Activated CD4-positive, alpha-beta T cell treated with anti-CD3 and anti-CD28 coated beads, Interleukin-2, amount 10 ng/mL, durations not matched to agents 7 days and 5 days (primary cell): ENCODE data around the gene GPN1. TPM values are rescaled to one million over a fixed set of nuclear protein-coding genes. Genes with fewer than 3 reads are reported as not detected.
"Not testable (repeated sequence)": the region's sequence is repeated elsewhere in the genome, so short reads cannot be mapped to it uniquely, and the experiment has no call there.

Source experiments
- CTCF ChIA-PET: fragments of 350-600 bp; sonication (Branson Sonifier 250); formaldehyde crosslinking; loops from one replicate; lab custom pipeline; 2021; ENCODE audit warnings: antibody characterized with exemption; lab: Charles Lee
- POLR2A ChIA-PET: fragments of 350-600 bp; sonication (Branson Sonifier 250); formaldehyde crosslinking; loops from one replicate; lab custom pipeline; 2021; ENCODE audit warnings: antibody characterized with exemption; lab: Charles Lee
- DNase-seq: peaks from one replicate; pipeline ENCODE4 v3.0.0-alpha.2; 2020
- H3K27ac Mint-ChIP-seq: one replicate; pipeline ENCODE4 v1.8.0; 2021; ENCODE audit warnings: mild to moderate bottlenecking, moderate library complexity, mixed read lengths
- H3K27me3 Mint-ChIP-seq: one replicate; pipeline ENCODE4 v1.8.0; 2021; ENCODE audit warnings: mixed read lengths
- H3K36me3 Mint-ChIP-seq: one replicate; pipeline ENCODE4 v1.8.0; 2021; ENCODE audit warnings: low read depth, mixed read lengths
- H3K4me1 Mint-ChIP-seq: one replicate; pipeline ENCODE4 v1.8.0; 2021; ENCODE audit warnings: mixed read lengths
- H3K4me3 Mint-ChIP-seq: one replicate; pipeline ENCODE4 v1.8.0; 2021; ENCODE audit warnings: mild to moderate bottlenecking, moderate library complexity, mixed read lengths
- H3K9me3 Mint-ChIP-seq: one replicate; pipeline ENCODE4 v1.8.0; 2021; ENCODE audit warnings: mixed read lengths
- total RNA-seq, 2 experiments: library from RNA; stranded (reverse); gene quantifications; one replicate each; pipeline ENCODE4 v1.2.3, GENCODE V29; 2021

The GPN1 gene
- total RNA-seq, 2 experiments from 2014 or later, result 36.3 to 44.1 TPM

DNA sequence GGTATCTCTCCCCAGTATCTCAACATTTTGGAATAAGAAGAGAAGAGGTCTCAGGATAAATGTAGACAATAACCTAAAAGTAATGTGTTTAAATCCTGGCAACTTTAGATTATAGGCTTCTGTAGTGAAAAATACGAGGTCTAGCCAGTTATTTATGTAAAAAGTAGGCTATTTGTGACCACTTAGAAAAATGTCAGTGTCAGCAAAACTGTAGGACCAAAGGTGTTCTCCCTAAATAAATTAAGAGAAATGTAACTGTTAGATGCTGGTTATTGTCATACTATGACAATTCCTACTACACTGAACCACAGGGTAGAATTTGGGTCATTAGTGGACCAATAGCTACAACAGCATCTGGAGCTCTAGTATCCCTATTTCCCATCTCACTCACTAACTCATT is 32.5 kb downstream of the GPN1 start:
- POLR2A ChIA-PET, result no interaction called here
- H3K9me3 Mint-ChIP-seq, result no peaks in the 10 kb centered on the region
- no peaks in the 10 kb centered on the region for H3K27me3 Mint-ChIP-seq
- no peak overlapping the region for H3K27ac Mint-ChIP-seq
- H3K4me1 Mint-ChIP-seq, result peaks cover 42% of the 10 kb centered on the region
- peaks cover 35% of the 10 kb centered on the region for H3K36me3 Mint-ChIP-seq
- peak overlapping the region; percentile 100 for H3K4me3 Mint-ChIP-seq
- CTCF ChIA-PET, result interaction anchor here (7.1 kb wide), 1 partner anchor 22 kb away, joined by 56 read pairs; no protein-coding TSS in a partner anchor
- DNase-seq, result no peak

DNA sequence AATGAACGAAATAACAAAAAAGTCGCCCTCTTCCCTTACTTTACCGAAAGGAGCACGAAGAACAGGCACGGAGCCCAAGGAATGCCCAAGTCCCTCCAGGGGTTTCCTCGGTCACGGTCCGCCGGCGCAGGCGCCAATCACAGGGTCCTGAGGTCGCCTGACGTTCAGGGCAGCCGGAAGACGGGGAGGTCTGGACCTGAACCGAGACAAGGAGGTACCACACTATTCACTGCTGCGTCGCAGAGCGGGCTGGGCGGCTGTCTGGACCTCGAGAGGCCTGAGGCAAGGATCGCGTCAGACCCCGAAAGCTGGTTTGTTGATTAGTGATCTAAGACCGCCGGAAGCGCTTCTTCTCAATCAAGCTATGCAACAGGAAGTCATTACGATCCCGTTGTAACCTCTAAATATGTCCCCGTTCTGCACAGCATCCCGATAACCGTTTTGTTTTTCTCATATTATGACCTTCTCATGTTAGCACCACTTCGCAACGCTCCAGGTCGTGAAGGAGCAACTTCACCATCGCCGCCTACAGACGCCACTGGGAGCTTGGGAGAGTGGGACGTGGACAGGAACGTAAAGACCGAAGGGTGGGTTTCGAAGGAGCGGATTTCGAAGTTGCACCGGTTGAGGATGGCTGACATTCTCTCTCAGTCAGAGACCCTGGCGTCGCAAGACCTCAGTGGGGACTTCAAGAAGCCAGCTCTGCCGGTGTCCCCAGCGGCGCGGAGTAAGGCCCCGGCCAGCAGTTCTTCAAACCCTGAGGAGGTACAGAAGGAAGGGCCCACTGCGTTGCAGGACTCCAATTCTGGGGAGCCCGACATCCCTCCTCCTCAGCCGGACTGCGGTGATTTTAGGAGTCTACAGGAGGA is 34.7 kb downstream of the GPN1 start, which contains the start of the genes SLC4A1AP and SUPT7L:
SLC4A1AP (plus strand) TSS at position 605 of the 869 bp plus-strand sequence; CDS start at position 631, 26 bp downstream.
SUPT7L (minus strand) TSS at position 330 of the 869 bp plus-strand sequence. CDS start 1,422 bp downstream, outside the sequence.
- ChIA-PET POLR2A (interaction anchor here (0.7 kb wide), 1 partner anchor 557 kb away, joined by 3 read pairs; no protein-coding TSS in a partner anchor), CTCF (interaction anchor here (1.2 to 7.1 kb wide), 2 partner anchors 20 to 292 kb away, joined by 3 to 56 read pairs; no protein-coding TSS in a partner anchor)
- Mint-ChIP-seq H3K27me3 (no peaks in the 10 kb centered on the region), H3K9me3 (no peaks in the 10 kb centered on the region), H3K27ac (peak within 1 kb of the TSS; percentile 100), H3K4me1 (peaks cover 47% of the 10 kb centered on the region), H3K36me3 (peaks cover 36% of the 10 kb centered on the region), H3K4me3 (peak within 1 kb of the TSS; percentile 100)
- peak; percentile 78 for DNase-seq

DNA sequence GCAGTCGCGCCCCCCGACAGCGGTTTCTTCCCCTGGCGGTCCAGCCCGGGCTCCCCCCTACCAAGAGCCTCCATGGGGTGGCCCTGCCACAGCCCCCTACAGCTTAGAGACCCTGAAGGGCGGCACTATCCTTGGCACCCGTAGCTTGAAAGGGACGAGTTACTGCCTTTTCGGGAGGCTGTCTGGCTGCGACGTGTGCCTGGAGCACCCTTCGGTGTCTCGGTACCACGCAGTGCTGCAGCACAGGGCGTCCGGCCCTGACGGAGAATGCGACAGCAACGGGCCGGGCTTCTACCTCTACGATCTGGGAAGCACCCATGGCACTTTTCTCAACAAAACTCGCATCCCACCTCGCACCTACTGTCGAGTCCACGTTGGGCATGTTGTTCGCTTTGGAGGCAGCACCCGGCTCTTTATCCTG is 35.3 kb downstream of the GPN1 start:
- POLR2A ChIA-PET, result no interaction called here
- peaks cover 47% of the 10 kb centered on the region for H3K4me1 Mint-ChIP-seq

DNA sequence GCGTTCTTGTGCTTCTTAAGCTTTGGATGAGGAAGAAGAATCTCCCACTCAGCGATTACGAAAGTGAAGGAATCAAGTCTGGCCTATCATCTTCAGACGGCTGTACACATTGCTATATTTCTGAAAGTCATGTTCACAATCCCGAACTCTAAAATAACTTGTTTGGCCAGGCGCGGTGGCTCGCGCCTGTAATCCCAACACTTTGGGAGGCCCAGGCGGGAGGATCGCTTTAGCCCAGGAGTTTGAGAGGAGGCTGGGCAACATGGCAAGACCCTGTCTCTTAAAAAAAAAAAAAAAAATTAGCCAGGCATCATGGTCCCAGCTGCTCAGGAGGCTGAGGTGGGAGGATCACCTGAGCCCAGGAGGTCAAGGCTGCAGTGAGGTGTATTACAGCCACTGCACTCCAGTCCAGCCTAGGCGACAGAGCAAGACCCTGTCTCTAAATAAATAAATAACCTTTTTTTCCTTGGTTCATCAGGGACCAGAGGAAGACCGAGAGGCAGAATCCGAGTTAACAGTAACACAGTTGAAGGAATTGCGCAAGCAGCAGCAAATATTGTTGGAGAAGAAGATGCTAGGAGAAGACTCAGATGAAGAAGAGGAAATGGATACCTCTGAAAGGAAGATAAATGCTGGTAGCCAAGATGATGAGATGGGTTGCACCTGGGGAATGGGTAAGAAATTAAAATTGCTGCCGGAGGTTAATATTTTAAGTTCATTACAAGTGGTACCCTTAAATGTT is 35.9 kb downstream of the GPN1 start:
- no peak for DNase-seq
- peaks cover 47% of the 10 kb centered on the region for H3K4me1 Mint-ChIP-seq
- H3K27me3 Mint-ChIP-seq, result no peaks in the 10 kb centered on the region
- POLR2A ChIA-PET, result no interaction called here
- CTCF ChIA-PET, result interaction anchor here (0.6 to 7.1 kb wide), 2 partner anchors 19 to 461 kb away, joined by 4 to 56 read pairs; no protein-coding TSS in a partner anchor
- peak overlapping the region; percentile 100 for H3K4me3 Mint-ChIP-seq
- peak overlapping the region; percentile 100 for H3K27ac Mint-ChIP-seq
- H3K36me3 Mint-ChIP-seq, result peaks cover 36% of the 10 kb centered on the region
- H3K9me3 Mint-ChIP-seq, result no peaks in the 10 kb centered on the region

More for the DNA sequence above, 35.3 kb downstream of the GPN1 start:
- H3K9me3 Mint-ChIP-seq, result no peaks in the 10 kb centered on the region
- H3K27ac Mint-ChIP-seq, result peak overlapping the region; percentile 100
- peaks cover 38% of the 10 kb centered on the region for H3K36me3 Mint-ChIP-seq
- CTCF ChIA-PET, result interaction anchor here (1.2 to 7.1 kb wide), 2 partner anchors 19 to 293 kb away, joined by 3 to 56 read pairs; no protein-coding TSS in a partner anchor
- H3K27me3 Mint-ChIP-seq, result no peaks in the 10 kb centered on the region
- H3K4me3 Mint-ChIP-seq, result peak overlapping the region; percentile 100
- no peak for DNase-seq

DNA sequence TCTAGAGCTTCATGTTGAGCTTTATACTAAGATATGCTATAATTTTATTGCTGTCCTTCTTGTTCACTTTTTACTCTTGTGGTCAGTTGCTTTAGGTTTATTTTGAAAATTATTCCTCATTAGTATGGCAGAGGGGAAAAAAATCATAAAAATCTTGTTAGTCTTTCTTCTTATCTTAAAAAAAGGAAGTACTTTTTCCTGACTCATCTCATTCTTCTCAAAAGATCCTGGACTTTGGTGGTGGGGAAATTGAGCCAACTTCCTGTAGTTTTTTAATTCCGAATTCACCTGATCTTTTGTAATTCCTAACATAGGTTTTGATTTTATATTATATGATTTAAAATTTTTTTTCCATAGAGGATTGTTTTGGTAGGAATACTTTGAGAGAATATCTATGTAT is 38.6 kb downstream of the GPN1 start:
- H3K27ac Mint-ChIP-seq, result no peak overlapping the region
- ChIA-PET CTCF (interaction anchor here (2.3 kb wide), 1 partner anchor 16 kb away, joined by 12 read pairs; no protein-coding TSS in a partner anchor), POLR2A (no interaction called here)
- no peaks in the 10 kb centered on the region for H3K27me3 Mint-ChIP-seq
- DNase-seq, result no peak
- H3K4me1 Mint-ChIP-seq, result peaks cover 33% of the 10 kb centered on the region
- H3K4me3 Mint-ChIP-seq, result no peak overlapping the region
- H3K9me3 Mint-ChIP-seq, result no peaks in the 10 kb centered on the region
- H3K36me3 Mint-ChIP-seq, result peaks cover 34% of the 10 kb centered on the region

DNA sequence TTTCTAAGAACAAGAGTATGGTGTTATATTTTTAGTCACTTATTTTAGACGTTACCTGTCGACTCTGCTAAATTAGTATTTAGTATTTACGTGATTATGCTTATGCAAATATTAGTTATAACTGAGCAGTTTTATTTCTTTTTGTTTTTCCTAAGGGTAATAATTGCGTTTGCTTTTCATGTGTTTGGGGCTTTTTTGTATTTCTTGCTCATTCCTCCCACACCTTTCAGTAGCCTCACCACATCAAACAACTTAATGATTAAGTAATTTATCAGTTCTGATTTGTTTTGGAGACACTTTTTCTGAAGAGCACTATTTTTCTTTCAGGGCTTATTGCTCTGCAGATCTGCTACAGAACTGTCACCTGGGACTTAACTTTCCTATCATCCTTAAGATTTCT is 42.4 kb downstream of the GPN1 start:
- Mint-ChIP-seq H3K27ac (no peak overlapping the region), H3K4me3 (no peak overlapping the region), H3K36me3 (peaks cover 42% of the 10 kb centered on the region), H3K27me3 (no peaks in the 10 kb centered on the region), H3K4me1 (peaks cover 7% of the 10 kb centered on the region), H3K9me3 (no peaks in the 10 kb centered on the region)
- no peak for DNase-seq
- ChIA-PET CTCF (interaction anchor here (1.3 kb wide), 1 partner anchor 11 kb away, joined by 5 read pairs; no protein-coding TSS in a partner anchor), POLR2A (interaction anchor here (0.7 kb wide), 1 partner anchor 563 kb away, joined by 3 read pairs; no protein-coding TSS in a partner anchor)

DNA sequence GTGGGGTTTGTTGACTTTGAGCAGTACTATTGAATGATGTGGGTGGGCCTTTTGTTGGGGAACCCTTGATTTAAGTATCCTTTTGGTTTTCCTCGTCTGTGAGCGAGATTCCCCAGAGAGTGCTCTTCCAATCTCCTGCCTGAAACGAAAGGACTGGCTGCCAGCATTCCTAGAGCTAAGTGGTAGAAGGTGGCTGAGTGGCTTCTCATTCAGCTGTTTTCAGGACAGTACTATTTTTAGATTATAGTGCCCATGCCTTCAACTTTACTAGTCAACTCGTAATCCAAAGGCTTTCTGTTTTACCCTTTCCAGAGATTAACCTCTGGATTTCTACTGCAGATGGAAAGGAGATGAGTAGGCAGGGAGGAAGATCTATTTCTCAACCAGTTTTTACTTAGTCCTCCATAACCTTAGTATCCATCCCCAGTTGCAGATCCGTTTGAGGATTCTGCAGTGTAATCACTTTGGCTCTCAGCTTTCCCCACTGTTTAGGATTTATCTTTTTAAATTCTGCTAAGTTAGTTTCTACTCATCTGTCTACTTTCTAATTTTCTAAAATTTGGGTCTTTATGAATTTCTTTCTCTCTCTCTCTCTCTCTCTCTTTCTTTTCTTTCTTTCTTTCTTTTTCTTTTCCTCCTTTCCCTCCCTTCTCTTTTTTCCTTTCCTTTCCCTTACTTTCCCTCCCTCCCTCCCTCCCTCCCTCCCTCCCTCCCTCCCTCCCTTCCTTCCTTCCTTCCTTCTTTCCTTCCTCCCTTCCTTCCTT is 44.1 kb downstream of the GPN1 start:
- Mint-ChIP-seq H3K4me1 (peaks cover 1% of the 10 kb centered on the region), H3K27me3 (no peaks in the 10 kb centered on the region), H3K9me3 (no peaks in the 10 kb centered on the region), H3K4me3 (no peak overlapping the region), H3K36me3 (peaks cover 41% of the 10 kb centered on the region), H3K27ac (no peak overlapping the region)
- ChIA-PET CTCF (interaction anchor here (0.7 to 1.9 kb wide), 4 partner anchors 10 to 27 kb away, joined by 3 to 9 read pairs (median 6); no protein-coding TSS in a partner anchor), POLR2A (no interaction called here)
- DNase-seq, result no peak

DNA sequence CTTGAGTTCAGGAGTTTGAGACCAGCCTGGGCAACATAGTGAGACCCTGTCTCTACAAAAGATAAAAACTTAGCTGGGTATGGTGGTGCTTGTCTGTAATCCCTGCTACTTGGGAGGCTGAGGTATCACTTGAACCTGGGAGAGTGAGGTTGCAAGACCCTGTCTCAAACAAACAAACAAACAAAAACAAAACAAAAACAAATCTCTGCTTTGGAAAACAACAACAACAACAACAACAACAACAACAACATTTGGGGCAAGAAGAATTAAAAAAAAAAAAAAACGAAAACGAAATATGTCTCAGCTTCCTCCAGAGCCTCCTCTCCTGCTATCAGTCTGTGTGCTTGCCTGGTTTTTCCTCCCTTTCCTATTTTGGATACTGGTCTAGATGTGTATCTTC is 51.7 kb downstream of the GPN1 start:
- H3K27me3 Mint-ChIP-seq, result no peaks in the 10 kb centered on the region
- no peak overlapping the region for H3K27ac Mint-ChIP-seq
- peaks cover 25% of the 10 kb centered on the region for H3K36me3 Mint-ChIP-seq
- ChIA-PET POLR2A (interaction anchor here (0.7 kb wide), 1 partner anchor 806 kb away, joined by 3 read pairs; no protein-coding TSS in a partner anchor), CTCF (interaction anchor here (0.6 to 1.3 kb wide), 3 partner anchors 311 to 945 kb away, joined by 3 to 5 read pairs (median 3); no protein-coding TSS in a partner anchor)
- H3K4me3 Mint-ChIP-seq, result no peak overlapping the region
- peaks cover 25% of the 10 kb centered on the region for H3K4me1 Mint-ChIP-seq
- no peaks in the 10 kb centered on the region for H3K9me3 Mint-ChIP-seq
- no peak for DNase-seq

DNA sequence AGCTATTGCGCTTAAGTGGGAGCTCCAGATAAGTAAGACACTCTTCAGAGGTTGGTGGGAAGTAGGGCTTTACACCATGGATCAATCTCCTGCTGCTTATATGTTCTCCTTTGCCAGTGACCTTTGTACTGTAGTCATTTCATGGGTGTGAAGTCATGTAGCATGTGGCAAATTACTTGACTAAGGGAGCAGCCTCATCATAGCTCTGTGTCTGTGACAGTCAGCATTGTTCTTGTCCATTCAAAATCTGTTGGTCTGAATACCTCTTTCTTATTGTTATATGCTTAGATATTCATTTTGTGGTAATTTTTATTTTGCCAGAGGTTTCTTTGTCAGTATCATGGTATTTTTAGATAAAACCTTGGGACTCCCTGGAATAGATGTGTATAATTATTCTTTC is 53.0 kb downstream of the GPN1 start:
- Mint-ChIP-seq H3K27me3 (no peaks in the 10 kb centered on the region), H3K4me3 (no peak overlapping the region), H3K27ac (no peak overlapping the region), H3K9me3 (no peaks in the 10 kb centered on the region), H3K36me3 (peaks cover 28% of the 10 kb centered on the region), H3K4me1 (peaks cover 26% of the 10 kb centered on the region)
- ChIA-PET CTCF (interaction anchor here (0.6 to 4.4 kb wide), 10 partner anchors 10 to 272 kb away, joined by 3 to 56 read pairs (median 9); partner anchors contain the start of genes PPM1G, SLC4A1AP and SUPT7L), POLR2A (no interaction called here)
- DNase-seq, result no peak

DNA sequence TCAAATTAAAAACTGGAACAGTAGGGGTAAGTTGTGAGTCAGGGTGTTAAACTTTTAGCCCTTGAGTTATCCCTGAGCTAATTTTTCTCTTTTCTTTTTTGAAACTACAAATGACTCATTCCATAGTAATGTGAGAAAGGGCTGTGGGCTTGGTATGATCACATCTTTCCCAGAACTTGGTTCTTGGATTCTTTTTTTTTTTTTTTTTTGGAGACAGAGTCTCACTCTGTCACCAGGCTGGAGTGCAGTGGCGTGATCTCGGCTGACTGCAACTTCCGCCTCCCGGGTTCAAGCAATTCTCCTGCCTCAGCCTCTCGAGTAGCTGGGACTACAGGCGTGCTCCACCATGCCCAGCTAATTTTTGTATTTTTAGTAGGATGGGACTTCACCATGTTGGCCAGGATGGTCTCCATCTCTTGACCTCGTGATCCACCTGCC is 53.5 kb downstream of the GPN1 start:
- H3K9me3 Mint-ChIP-seq, DNase-seq, POLR2A ChIA-PET, H3K27me3 Mint-ChIP-seq, H3K27ac Mint-ChIP-seq, H3K4me3 Mint-ChIP-seq: not testable (repeated sequence)
- CTCF ChIA-PET, result interaction anchor here (0.6 to 4.4 kb wide), 28 partner anchors 11 to 832 kb away, joined by 3 to 56 read pairs (median 4); partner anchors contain the start of genes PPM1G, SLC4A1AP, SUPT7L and ZNF513
- Mint-ChIP-seq H3K36me3 (peaks cover 26% of the 10 kb centered on the region), H3K4me1 (peaks cover 26% of the 10 kb centered on the region)

DNA sequence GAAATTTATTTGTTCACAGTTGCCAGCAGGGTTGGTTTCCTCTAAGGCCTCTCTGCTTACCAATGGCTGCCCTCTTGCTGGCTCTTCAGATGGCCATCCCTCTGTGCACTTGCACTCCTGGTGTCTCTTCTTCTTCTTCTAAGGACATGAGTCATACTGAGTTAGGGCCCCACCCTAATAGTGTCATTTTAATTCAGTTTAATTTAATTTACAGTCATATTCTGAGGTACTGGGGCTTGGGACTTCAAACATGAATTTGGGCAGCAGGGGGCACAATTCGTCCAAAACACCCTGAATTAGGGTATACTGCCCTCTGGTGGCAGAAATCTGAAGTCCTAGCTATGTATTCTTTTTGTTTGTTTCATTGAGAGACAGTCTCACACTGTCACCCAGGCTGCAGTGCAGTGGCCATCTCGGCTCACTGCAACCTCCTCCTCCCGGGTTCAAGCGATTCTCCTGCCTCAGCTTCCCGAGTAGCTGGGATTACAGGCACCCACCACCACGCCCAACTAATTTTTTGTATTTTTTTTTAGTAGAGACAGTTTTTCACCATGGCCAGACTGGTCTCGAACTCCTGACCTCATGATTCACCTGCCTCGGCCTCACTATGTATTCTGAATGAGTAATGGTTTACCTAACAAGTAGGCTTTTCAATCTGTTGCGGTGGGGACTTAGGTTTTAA is 54.7 kb downstream of the GPN1 start:
- ChIA-PET POLR2A (no interaction called here), CTCF (interaction anchor here (0.5 to 4.4 kb wide), 63 partner anchors 8 to 772 kb away, joined by 3 to 56 read pairs (median 4); partner anchors contain the start of genes CCDC121, GPN1, GTF3C2 and NRBP1)

More for the DNA sequence above, 54.7 kb downstream of the GPN1 start:
- no peaks in the 10 kb centered on the region for H3K9me3 Mint-ChIP-seq
- peaks cover 26% of the 10 kb centered on the region for H3K4me1 Mint-ChIP-seq
- peak overlapping the region; percentile 82 for H3K27ac Mint-ChIP-seq
- H3K36me3 Mint-ChIP-seq, result peaks cover 26% of the 10 kb centered on the region
- no peak overlapping the region for H3K4me3 Mint-ChIP-seq
- peak; percentile 96 for DNase-seq
- H3K27me3 Mint-ChIP-seq, result no peaks in the 10 kb centered on the region
